ENCODE data around the gene SMOC2.

The SMOC2 gene

DNA sequence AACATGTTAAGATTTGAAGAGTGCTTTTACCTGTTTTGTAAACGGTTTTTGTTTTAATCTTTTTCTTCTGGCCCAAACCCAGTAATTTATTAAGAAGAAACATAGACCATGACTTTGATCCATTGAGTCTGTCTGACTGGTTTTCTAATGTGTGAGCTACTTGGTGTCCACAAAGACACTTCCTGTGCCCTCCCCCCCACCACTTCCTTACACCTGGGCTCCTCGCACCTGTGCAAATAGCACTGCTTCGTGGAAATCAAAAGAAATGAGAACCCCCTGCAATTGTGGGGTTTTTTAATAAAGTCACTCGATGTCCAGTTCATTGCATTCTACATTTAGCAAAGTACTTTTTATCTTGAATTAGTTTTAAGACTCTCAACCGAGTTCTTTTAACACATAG, 65.5 kb downstream of the SMOC2 start:
- Histone ChIP-seq H3K4me3 (ENCODE audit: low read length) (no peak overlapping the region), H3K4me2 (ENCODE audit: low read length) (no peak overlapping the region), H3K9me3 (ENCODE audit: insufficient read depth, low read length) (no peaks in the 10 kb centered on the region), H3K27me3 (ENCODE audit: low read depth, low read length) (no peaks in the 10 kb centered on the region), H3K4me1 (ENCODE audit: low read length) (no peaks in the 10 kb centered on the region), H3K9ac (ENCODE audit: low read length) (no peak overlapping the region), H3K36me3 (replicated peaks; ENCODE audit: low read depth, low read length) (no peaks in the 10 kb centered on the region), H2AFZ (ENCODE audit: low read depth, low read length) (no peak overlapping the region), H3K79me2 (ENCODE audit: low read length) (no peaks in the 10 kb centered on the region), H3K27ac (ENCODE audit: low read length) (no peak overlapping the region), H4K20me1 (ENCODE audit: insufficient read depth, low read length) (no peaks in the 10 kb centered on the region)
- TF ChIP-seq, protein P1, sequence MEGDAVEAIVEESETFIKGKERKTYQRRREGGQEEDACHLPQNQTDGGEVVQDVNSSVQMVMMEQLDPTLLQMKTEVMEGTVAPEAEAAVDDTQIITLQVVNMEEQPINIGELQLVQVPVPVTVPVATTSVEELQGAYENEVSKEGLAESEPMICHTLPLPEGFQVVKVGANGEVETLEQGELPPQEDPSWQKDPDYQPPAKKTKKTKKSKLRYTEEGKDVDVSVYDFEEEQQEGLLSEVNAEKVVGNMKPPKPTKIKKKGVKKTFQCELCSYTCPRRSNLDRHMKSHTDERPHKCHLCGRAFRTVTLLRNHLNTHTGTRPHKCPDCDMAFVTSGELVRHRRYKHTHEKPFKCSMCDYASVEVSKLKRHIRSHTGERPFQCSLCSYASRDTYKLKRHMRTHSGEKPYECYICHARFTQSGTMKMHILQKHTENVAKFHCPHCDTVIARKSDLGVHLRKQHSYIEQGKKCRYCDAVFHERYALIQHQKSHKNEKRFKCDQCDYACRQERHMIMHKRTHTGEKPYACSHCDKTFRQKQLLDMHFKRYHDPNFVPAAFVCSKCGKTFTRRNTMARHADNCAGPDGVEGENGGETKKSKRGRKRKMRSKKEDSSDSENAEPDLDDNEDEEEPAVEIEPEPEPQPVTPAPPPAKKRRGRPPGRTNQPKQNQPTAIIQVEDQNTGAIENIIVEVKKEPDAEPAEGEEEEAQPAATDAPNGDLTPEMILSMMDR (IDR thresholded peaks at IDR 0.05; ENCODE audit: low read depth, low read length) = no peak
- TF ChIP-seq EZH2phosphoT487 (IDR thresholded peaks at IDR 0.05; ENCODE audit: low read depth) = no peak

DNA sequence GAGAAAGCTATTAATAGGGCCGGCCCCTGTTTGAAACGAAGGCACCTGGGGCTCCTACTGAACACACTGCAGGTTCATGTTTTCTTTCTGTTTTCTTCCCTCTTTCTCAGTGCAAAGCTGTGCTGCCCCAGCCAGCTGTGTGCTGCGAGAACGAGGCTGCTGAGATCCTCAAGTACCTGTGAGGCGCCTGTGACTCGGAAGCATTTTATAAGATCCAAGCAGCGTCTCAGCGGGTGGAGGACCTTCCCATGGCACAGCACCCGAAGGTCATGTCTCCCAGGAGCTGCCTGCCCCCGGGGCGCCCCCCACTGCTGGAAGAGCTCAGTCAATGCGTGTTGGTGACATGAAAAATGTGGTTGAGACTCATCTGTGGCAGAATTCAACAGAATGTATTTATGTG, 66.3 kb downstream of the SMOC2 start:
- TF ChIP-seq, protein P1 (IDR thresholded peaks at IDR 0.05; ENCODE audit: low read depth, low read length) = no peak
- no peak for TF ChIP-seq EZH2phosphoT487 (IDR thresholded peaks at IDR 0.05; ENCODE audit: low read depth)
- Histone ChIP-seq H3K9ac (ENCODE audit: low read length) (no peak overlapping the region), H3K4me2 (ENCODE audit: low read length) (no peak overlapping the region), H3K36me3 (replicated peaks; ENCODE audit: low read depth, low read length) (no peaks in the 10 kb centered on the region), H3K27me3 (ENCODE audit: low read depth, low read length) (no peaks in the 10 kb centered on the region), H3K9me3 (ENCODE audit: insufficient read depth, low read length) (no peaks in the 10 kb centered on the region), H3K79me2 (ENCODE audit: low read length) (no peaks in the 10 kb centered on the region), H2AFZ (ENCODE audit: low read depth, low read length) (no peak overlapping the region), H4K20me1 (ENCODE audit: insufficient read depth, low read length) (no peaks in the 10 kb centered on the region), H3K27ac (ENCODE audit: low read length) (no peak overlapping the region), H3K4me3 (ENCODE audit: low read length) (no peak overlapping the region), H3K4me1 (ENCODE audit: low read length) (no peaks in the 10 kb centered on the region)

DNA sequence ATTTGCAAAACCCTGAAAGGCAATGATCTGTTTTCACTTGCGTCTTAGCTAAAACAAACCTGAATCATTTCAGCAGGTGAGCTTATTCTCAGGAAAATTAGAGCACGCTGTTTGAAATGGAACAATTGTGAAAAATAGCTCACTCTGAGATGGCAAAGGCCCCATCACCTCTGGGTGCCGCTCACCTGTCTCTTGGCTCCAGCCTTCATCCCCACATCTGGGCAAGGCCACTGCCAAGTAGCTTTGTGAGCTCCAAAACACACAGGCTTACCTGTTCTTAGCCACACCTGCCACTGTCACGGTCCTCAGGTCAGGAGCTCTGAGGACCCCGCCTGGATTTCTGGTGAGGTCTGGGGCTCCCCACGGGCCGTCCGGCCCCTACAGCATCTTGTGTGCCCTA, 66.7 kb downstream of the SMOC2 start:
- Histone ChIP-seq H3K27ac (ENCODE audit: low read length) (no peak overlapping the region), H3K9me3 (ENCODE audit: insufficient read depth, low read length) (no peaks in the 10 kb centered on the region), H3K4me1 (ENCODE audit: low read length) (no peaks in the 10 kb centered on the region), H3K79me2 (ENCODE audit: low read length) (no peaks in the 10 kb centered on the region), H2AFZ (ENCODE audit: low read depth, low read length) (no peak overlapping the region), H3K9ac (ENCODE audit: low read length) (no peak overlapping the region), H3K27me3 (ENCODE audit: low read depth, low read length) (no peaks in the 10 kb centered on the region), H3K36me3 (replicated peaks; ENCODE audit: low read depth, low read length) (no peaks in the 10 kb centered on the region), H3K4me3 (ENCODE audit: low read length) (no peak overlapping the region), H4K20me1 (ENCODE audit: insufficient read depth, low read length) (no peaks in the 10 kb centered on the region), H3K4me2 (ENCODE audit: low read length) (no peak overlapping the region)
- TF ChIP-seq EZH2phosphoT487 (IDR thresholded peaks at IDR 0.05; ENCODE audit: low read depth) = no peak
- TF ChIP-seq, protein P1 (IDR thresholded peaks at IDR 0.05; ENCODE audit: low read depth, low read length) = no peak

DNA sequence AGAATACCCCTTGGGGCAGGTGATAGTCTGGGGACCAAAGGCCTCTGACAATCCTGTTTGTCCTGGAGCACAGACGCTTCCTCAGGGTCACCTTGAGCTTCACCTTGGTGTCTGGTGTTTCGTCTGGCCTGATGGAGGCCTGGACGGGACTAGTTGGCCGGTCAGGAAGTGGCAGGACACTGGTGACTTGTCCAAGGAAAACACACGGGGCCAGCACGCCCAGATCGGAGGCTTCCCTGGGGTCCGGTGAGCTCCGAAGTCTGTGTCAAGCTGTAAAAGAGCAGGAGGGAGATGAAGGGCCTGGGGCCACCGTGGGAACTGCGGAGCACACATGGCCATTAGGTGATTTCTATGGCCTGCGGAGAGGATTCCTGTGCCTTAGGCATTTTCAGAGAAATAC, 67.9 kb downstream of the SMOC2 start:
- no peaks in the 10 kb centered on the region for H4K20me1 ChIP-seq (ENCODE audit: insufficient read depth, low read length)
- H3K27me3 ChIP-seq (ENCODE audit: low read depth, low read length) = no peaks in the 10 kb centered on the region
- no peak overlapping the region for H3K4me3 ChIP-seq (ENCODE audit: low read length)
- no peak for TF ChIP-seq EZH2phosphoT487 (IDR thresholded peaks at IDR 0.05; ENCODE audit: low read depth)
- TF ChIP-seq, protein P1 (IDR thresholded peaks at IDR 0.05; ENCODE audit: low read depth, low read length) = no peak
- H3K27ac ChIP-seq (ENCODE audit: low read length) = no peak overlapping the region
- H3K79me2 ChIP-seq (ENCODE audit: low read length) = no peaks in the 10 kb centered on the region
- no peaks in the 10 kb centered on the region for H3K9me3 ChIP-seq (ENCODE audit: insufficient read depth, low read length)
- H3K4me2 ChIP-seq (ENCODE audit: low read length) = no peak overlapping the region
- H3K9ac ChIP-seq (ENCODE audit: low read length) = no peak overlapping the region
- no peaks in the 10 kb centered on the region for H3K36me3 ChIP-seq (replicated peaks; ENCODE audit: low read depth, low read length)
- H3K4me1 ChIP-seq (ENCODE audit: low read length) = no peaks in the 10 kb centered on the region
- H2AFZ ChIP-seq (ENCODE audit: low read depth, low read length) = no peak overlapping the region

Data from OCI-LY3 (cell line).